ENCODE measurements around the gene OLIG1. TPM values are rescaled to one million over a fixed set of nuclear protein-coding genes. Genes with fewer than 3 reads are reported as not detected.

Gene OLIG1
- total RNA-seq, 4 donors from 2014 or later = 1.2 TPM; not detected in 3

DNA sequence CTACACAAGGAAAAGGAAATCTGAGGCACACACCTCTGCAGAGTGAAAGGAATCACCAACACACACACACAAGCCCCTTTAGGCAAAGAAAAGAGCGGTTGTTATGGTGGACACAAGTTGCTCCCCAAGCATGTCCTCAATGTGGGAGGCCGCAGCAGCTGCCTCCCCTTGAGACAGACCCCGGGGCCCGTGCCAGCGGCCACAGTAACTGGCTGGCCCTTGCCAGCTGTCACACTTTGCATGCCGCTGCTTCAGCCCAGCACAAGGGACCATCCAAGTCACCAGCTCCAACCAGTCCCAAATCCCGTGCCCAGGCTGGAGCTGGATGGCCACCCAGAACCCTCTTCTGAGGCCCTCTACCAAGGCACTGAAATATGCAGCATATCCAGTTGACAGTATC is 2.9 kb upstream of the OLIG1 start:
- no peak for DNase-seq (ENCODE audit: low spot score in 2 of 2)
- H3K4me3 ChIP-seq (ENCODE audit: low read depth, poor library complexity, severe bottlenecking) = no peak overlapping the region
- TF ChIP-seq, protein P1, sequence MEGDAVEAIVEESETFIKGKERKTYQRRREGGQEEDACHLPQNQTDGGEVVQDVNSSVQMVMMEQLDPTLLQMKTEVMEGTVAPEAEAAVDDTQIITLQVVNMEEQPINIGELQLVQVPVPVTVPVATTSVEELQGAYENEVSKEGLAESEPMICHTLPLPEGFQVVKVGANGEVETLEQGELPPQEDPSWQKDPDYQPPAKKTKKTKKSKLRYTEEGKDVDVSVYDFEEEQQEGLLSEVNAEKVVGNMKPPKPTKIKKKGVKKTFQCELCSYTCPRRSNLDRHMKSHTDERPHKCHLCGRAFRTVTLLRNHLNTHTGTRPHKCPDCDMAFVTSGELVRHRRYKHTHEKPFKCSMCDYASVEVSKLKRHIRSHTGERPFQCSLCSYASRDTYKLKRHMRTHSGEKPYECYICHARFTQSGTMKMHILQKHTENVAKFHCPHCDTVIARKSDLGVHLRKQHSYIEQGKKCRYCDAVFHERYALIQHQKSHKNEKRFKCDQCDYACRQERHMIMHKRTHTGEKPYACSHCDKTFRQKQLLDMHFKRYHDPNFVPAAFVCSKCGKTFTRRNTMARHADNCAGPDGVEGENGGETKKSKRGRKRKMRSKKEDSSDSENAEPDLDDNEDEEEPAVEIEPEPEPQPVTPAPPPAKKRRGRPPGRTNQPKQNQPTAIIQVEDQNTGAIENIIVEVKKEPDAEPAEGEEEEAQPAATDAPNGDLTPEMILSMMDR (IDR thresholded peaks at IDR 0.05) = no peak
- no peak for TF ChIP-seq POLR2A (IDR thresholded peaks at IDR 0.05)
- 86 to 90% methylated on average over 7 of the region's 7 CpGs for WGBS, 2 donors
- intact Hi-C loops (cut with DNase I; ENCODE audit: low total_unique reads) = no loop called here

DNA sequence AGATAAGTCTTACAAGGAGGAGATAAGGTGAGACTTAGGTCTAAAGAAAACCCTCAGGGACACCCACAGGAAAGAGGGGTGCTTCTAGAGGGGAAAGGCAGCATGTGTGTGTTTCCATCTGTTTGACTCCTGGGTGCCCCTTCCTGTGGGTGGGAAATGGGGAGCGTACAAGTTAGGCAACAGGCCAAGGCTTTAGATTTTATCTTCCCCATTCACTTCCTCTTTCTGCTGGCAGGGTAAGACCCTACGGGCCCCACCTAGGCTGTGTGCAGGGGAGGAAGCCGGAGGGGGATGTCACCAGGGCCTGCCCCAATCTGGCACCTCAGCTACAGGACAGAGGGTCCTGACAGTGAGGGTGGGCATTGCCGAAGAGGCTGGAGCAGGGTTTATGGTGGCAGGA is 2.5 kb upstream of the OLIG1 start:
- intact Hi-C loops (cut with DNase I; ENCODE audit: low total_unique reads) = no loop called here
- H3K4me3 ChIP-seq (ENCODE audit: low read depth, poor library complexity, severe bottlenecking) = no peak overlapping the region
- DNase-seq (ENCODE audit: low spot score in 2 of 2) = no peak
- no peak for TF ChIP-seq POLR2A (IDR thresholded peaks at IDR 0.05)
- TF ChIP-seq, protein P1 (IDR thresholded peaks at IDR 0.05) = no peak
- WGBS, 2 donors = 35 to 52% methylated on average over 4 of the region's 4 CpGs

DNA sequence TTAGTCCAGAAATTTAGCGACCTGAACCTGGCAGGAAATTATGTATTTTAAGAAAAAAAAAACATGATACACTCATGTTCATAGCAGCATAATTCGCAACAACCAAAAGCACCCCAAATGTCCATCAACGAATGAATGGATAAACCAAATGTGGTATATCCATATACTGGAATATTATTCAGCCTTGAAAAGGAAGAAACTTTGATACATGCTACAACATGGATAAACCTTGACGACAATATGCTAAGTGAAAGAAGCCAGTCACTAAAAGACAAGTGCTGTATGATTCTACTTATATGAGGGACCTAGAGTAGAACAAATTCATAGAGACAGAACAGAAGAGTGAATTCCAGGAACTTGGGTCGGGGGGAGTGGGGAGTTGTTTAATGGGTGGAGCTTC is 698 bp upstream of the OLIG1 start:
- H3K4me3 ChIP-seq (ENCODE audit: low read depth, poor library complexity, severe bottlenecking) = no peak overlapping the region
- TF ChIP-seq, protein P1 (IDR thresholded peaks at IDR 0.05) = no peak
- TF ChIP-seq POLR2A (IDR thresholded peaks at IDR 0.05) = no peak
- intact Hi-C loops (cut with DNase I; ENCODE audit: low total_unique reads) = no loop called here
- WGBS, 2 donors = 69 to 71% methylated on average over 5 of the region's 5 CpGs
- DNase-seq (ENCODE audit: low spot score in 2 of 2) = no peak

DNA sequence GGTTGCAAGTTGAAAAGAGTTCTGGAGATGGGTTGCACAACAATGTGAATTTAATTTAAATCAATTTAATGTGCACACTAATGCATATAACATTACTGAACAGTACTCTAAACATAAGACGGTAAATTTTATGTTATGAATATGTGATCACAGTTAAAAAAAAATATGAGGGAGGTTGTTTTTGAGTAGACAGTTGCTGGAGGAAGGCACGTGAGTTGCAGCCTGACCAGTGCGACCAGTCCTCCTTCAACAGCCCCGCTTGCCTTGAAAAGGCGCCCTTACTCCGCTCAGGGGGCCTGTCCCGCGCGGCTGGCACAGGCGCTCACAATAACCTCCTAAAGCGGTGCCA is 322 bp upstream of the OLIG1 start:
- 3 to 7% methylated on average over 8 to 11 of the region's 11 CpGs for WGBS, 2 donors
- H3K4me3 ChIP-seq (ENCODE audit: low read depth, poor library complexity, severe bottlenecking) = no peak overlapping the region
- TF ChIP-seq POLR2A (IDR thresholded peaks at IDR 0.05) = no peak
- TF ChIP-seq, protein P1 (IDR thresholded peaks at IDR 0.05) = no peak
- intact Hi-C loops (cut with DNase I; ENCODE audit: low total_unique reads) = no loop called here
- DNase-seq (ENCODE audit: low spot score in 2 of 2) = no peak

DNA sequence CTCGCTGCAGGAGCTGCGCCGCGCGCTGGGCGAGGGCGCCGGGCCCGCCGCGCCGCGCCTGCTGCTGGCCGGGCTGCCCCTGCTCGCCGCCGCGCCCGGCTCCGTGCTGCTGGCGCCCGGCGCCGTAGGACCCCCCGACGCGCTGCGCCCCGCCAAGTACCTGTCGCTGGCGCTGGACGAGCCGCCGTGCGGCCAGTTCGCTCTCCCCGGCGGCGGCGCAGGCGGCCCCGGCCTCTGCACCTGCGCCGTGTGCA is 730 bp downstream of the OLIG1 start:
- intact Hi-C loops (cut with DNase I; ENCODE audit: low total_unique reads) = no loop called here
- H3K4me3 ChIP-seq (ENCODE audit: low read depth, poor library complexity, severe bottlenecking) = peak overlapping the region; percentile 16
- no peak for TF ChIP-seq POLR2A (IDR thresholded peaks at IDR 0.05)
- TF ChIP-seq, protein P1 (IDR thresholded peaks at IDR 0.05) = no peak
- no peak for DNase-seq (ENCODE audit: low spot score in 2 of 2)
- 0 to 1% methylated on average over 9 to 22 of the region's 44 CpGs for WGBS, 2 donors

DNA sequence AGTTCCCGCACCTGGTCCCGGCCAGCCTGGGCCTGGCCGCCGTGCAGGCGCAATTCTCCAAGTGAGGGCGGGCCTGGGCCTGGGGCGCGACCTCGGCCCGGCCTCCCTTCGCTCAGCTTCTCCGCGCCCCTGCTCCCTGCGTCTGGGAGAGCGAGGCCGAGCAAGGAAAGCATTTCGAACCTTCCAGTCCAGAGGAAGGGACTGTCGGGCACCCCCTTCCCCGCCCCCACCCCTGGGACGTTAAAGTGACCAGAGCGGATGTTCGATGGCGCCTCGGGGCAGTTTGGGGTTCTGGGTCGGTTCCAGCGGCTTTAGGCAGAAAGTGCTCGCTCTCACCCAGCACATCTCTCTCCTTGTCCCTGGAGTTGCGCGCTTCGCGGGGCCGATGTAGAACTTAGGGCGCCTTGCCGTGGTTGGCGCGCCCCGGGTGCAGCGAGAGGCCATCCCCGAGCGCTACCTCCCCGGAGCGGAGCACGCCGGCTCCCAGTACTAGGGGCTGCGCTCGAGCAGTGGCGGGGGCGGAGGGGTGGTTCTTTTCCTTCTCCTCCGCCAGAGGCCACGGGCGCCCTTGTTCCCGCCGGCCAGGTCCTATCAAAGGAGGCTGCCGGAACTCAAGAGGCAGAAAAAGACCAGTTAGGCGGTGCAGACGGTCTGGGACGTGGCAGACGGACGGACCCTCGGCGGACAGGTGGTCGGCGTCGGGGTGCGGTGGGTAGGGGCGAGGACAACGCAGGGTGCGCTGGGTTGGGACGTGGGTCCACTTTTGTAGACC is 1.2 kb downstream of the OLIG1 start:
- H3K4me3 ChIP-seq (ENCODE audit: low read depth, poor library complexity, severe bottlenecking) = peak overlapping the region; percentile 16
- TF ChIP-seq, protein P1 (IDR thresholded peaks at IDR 0.05) = no peak
- no peak for TF ChIP-seq POLR2A (IDR thresholded peaks at IDR 0.05)
- DNase-seq (ENCODE audit: low spot score in 2 of 2) = no peak
- 2% methylated on average over 26 to 65 of the region's 69 CpGs for WGBS, 2 donors
- intact Hi-C loops (cut with DNase I; ENCODE audit: low total_unique reads) = no loop called here
